WTC11 (cell line): ENCODE data around the gene ARCN1. TPM values are rescaled to one million over a fixed set of nuclear protein-coding genes. Genes with fewer than 3 reads are reported as not detected.

Experiments
- ATAC-seq: fragments of 200-7000 bp; cut with Tn5 transposase; 2 replicates; pipeline ENCODE4 v1.10.0; 2021; ENCODE audit warnings: mild to moderate bottlenecking, moderate library complexity
- CTCF ChIA-PET: fragments of 300-600 bp; sonication (Branson Sonifier 250); formaldehyde crosslinking; loops from one replicate; lab custom pipeline; 2021; ENCODE audit warnings: antibody characterized with exemption; lab: Charles Lee
- POLR2A ChIA-PET: fragments of 350-600 bp; sonication (Branson Sonifier 250); formaldehyde crosslinking; loops from one replicate; lab custom pipeline; 2021; ENCODE audit warnings: antibody characterized with exemption; lab: Charles Lee
- DNase-seq: peaks from one replicate; pipeline ENCODE4 v3.0.0; 2021; ENCODE audit warnings: low spot score
- H3K27ac Mint-ChIP-seq: 2 replicates; pipeline ENCODE4 v1.8.0; 2021; ENCODE audit warnings: mixed read lengths
- H3K27me3 Mint-ChIP-seq: 2 replicates; pipeline ENCODE4 v1.8.0; 2021; ENCODE audit warnings: low read depth, mild to moderate bottlenecking, moderate library complexity, mixed read lengths
- H3K36me3 Mint-ChIP-seq: 2 replicates; pipeline ENCODE4 v1.8.0; 2021; ENCODE audit warnings: mixed read lengths
- H3K4me1 Mint-ChIP-seq: 2 replicates; pipeline ENCODE4 v1.8.0; 2022; ENCODE audit warnings: mixed read lengths
- H3K4me3 Mint-ChIP-seq: 2 replicates; pipeline ENCODE4 v1.8.0; 2021; ENCODE audit warnings: mild to moderate bottlenecking, moderate library complexity, mixed read lengths
- H3K9me3 Mint-ChIP-seq: 2 replicates; pipeline ENCODE4 v1.8.0; 2021; ENCODE audit warnings: mixed read lengths
- ATF1 ChIP-seq: sonication (generic); formaldehyde crosslinking; IDR thresholded peaks from 2 replicates; pipeline ENCODE4 v1.8.1; 2023; ENCODE audit warnings: mild to moderate bottlenecking, moderate library complexity, missing genetic modification reagents
- CBFB ChIP-seq: sonication (generic); formaldehyde crosslinking; IDR thresholded peaks from 2 replicates; pipeline ENCODE4 v1.8.1; 2022; ENCODE audit warnings: mild to moderate bottlenecking, low read depth, missing genetic modification reagents
- CREB1 ChIP-seq: sonication (generic); formaldehyde crosslinking; IDR thresholded peaks from 2 replicates; pipeline ENCODE4 v1.8.0; 2023; ENCODE audit warnings: mild to moderate bottlenecking, missing genetic modification reagents
- ELF4 ChIP-seq: sonication (generic); formaldehyde crosslinking; IDR thresholded peaks from 2 replicates; pipeline ENCODE4 v1.8.1; 2022; ENCODE audit warnings: low read depth, mild to moderate bottlenecking, moderate library complexity, missing genetic modification reagents
- KAT7 ChIP-seq: sonication (generic); formaldehyde crosslinking; IDR thresholded peaks from 2 replicates; pipeline ENCODE4 v1.8.1; 2023; ENCODE audit warnings: missing genetic modification reagents, mild to moderate bottlenecking, borderline replicate concordance
- MXD4 ChIP-seq: fragments of 250-450 bp; sonication (Bioruptor Pico); IDR thresholded peaks from 2 replicates; pipeline ENCODE4 v1.8.0; 2021; ENCODE audit warnings: mild to moderate bottlenecking, moderate library complexity, borderline replicate concordance
- NR2C2 ChIP-seq: sonication (generic); formaldehyde crosslinking; IDR thresholded peaks from 2 replicates; pipeline ENCODE4 v1.8.0; 2022; ENCODE audit warnings: mild to moderate bottlenecking, missing genetic modification reagents
- RELA ChIP-seq: sonication (generic); formaldehyde crosslinking; IDR thresholded peaks from 2 replicates; pipeline ENCODE4 v1.8.1; 2022; ENCODE audit warnings: missing genetic modification reagents, mild to moderate bottlenecking, borderline replicate concordance
- RORB ChIP-seq: fragments of 250-450 bp; sonication (Bioruptor Pico); IDR thresholded peaks from 2 replicates; pipeline ENCODE4 v1.9.0; 2021; ENCODE audit warnings: mild to moderate bottlenecking
- TP53 ChIP-seq: sonication (generic); formaldehyde crosslinking; IDR thresholded peaks from 2 replicates; pipeline ENCODE4 v1.8.1; 2023; ENCODE audit warnings: mild to moderate bottlenecking, missing genetic modification reagents
- ZNF219 ChIP-seq: sonication (generic); formaldehyde crosslinking; IDR thresholded peaks from 2 replicates; pipeline ENCODE4 v1.8.0; 2023; ENCODE audit warnings: missing genetic modification reagents, mild to moderate bottlenecking, borderline replicate concordance
- ZNF317 ChIP-seq: sonication (generic); formaldehyde crosslinking; IDR thresholded peaks from 2 replicates; pipeline ENCODE4 v1.8.1; 2023; ENCODE audit warnings: low read depth, mild to moderate bottlenecking, moderate library complexity, missing genetic modification reagents, borderline replicate concordance
- ZNF423 ChIP-seq: fragments of 250-450 bp; sonication (Bioruptor Pico); IDR thresholded peaks from 2 replicates; pipeline ENCODE4 v2.1.2; 2022; ENCODE audit warnings: mild to moderate bottlenecking, moderate library complexity
- total RNA-seq: library from RNA; stranded (reverse); gene quantifications from 3 replicates; pipeline ENCODE4 v1.2.3, GENCODE V29; 2021
- TF ChIP-seq, protein P1 (sequence below): sonication (generic); formaldehyde crosslinking; IDR thresholded peaks from 2 replicates; pipeline ENCODE4 v1.8.1; 2023; ENCODE audit warnings: mild to moderate bottlenecking, missing genetic modification reagents
- TF ChIP-seq, protein P2 (sequence below): sonication (generic); formaldehyde crosslinking; IDR thresholded peaks from 2 replicates; pipeline ENCODE4 v1.8.0; 2022; ENCODE audit warnings: mild to moderate bottlenecking, missing genetic modification reagents
- TF ChIP-seq, protein P3 (sequence below): sonication (generic); formaldehyde crosslinking; IDR thresholded peaks from 2 replicates; pipeline ENCODE4 v1.8.0; 2023; ENCODE audit warnings: mild to moderate bottlenecking, missing genetic modification reagents
- TF ChIP-seq, protein P4 (sequence below): sonication (generic); formaldehyde crosslinking; IDR thresholded peaks from 2 replicates; pipeline ENCODE4 v1.8.0; 2022; ENCODE audit warnings: mild to moderate bottlenecking, missing genetic modification reagents
- TF ChIP-seq, protein P5 (sequence below): fragments of 250-450 bp; sonication (Bioruptor Pico); IDR thresholded peaks from 2 replicates; pipeline ENCODE4 v1.8.0; 2021; ENCODE audit warnings: mild to moderate bottlenecking

The ARCN1 gene
- total RNA-seq, 1 experiment from 2014 or later = 154 TPM

DNA sequence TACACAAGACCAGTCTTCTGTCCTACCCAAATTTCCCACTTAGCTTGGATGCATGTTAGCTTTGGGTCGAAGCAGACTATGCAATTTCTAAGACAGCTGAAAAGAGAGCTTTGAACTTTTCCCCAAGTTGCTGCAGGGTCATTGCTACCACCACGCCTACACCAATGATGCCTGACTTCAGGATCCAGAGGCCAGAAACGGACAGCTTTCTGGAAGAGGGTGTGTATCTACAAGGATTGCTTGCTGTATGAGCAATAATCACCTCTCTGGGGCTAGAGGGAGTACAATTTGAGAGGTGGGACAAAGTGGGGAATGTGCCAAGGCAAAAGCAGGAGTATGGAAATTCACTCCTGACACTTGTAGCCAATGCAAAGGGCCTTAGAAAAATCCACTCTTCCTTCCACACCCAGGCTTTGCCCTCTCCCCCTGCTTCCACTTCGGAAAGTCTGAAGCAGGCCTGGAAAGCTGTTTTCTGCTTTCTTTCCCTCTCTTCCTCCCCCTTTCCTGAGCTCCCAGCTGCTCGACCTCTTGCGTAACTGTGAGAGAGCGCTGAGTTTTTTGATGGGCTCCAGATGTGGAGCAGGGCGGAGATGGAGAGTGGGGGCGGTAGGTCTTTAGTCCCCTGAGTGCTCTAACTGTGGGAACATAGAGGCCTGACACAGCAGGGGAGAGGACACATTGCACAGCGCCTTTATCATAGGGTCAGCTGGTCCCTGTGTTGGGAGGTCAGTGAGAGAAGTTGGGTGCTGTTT, 33.1 kb downstream of the ARCN1 start (continued):
- TF ChIP-seq RELA (CRISPR knock-in tag) = no peak

DNA sequence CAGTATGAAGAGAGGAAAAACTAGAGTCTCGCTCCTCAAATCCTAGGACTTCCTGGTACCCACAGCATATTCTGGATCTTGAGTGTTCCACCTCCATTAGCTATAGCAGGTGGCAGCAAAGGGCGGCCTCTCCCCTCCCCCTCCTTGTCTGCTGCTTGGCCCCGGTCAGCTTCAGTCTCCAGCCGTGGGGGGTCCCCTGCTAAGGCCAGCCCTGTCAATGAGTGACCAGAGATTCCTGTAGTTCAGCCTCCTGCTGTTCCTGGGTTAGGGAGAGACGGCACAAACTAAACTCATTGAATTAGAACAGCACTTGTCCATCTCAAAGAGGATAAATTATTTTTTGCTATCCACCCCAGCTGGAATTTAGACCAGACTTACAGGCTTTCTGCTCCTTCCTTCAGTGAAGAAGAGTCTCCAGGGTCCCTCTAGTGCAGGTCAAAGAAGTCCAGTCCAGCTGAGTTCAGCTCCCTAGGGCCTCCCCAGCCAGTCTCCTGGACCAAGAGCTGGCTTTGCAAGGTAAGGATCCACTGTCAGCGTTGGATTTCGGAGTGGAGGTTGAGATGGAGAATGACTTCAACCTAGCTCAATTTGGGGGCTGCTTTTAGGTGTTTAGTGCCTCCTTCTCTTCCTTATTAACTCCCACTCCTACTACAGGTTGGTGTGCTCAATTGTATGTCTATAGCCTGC, 34.1 kb downstream of the ARCN1 start:
- ATAC-seq (no peak), DNase-seq (peak; percentile 51)
- no peak for TF ChIP-seq TP53 (CRISPR knock-in tag)
- TF ChIP-seq, protein P1, sequence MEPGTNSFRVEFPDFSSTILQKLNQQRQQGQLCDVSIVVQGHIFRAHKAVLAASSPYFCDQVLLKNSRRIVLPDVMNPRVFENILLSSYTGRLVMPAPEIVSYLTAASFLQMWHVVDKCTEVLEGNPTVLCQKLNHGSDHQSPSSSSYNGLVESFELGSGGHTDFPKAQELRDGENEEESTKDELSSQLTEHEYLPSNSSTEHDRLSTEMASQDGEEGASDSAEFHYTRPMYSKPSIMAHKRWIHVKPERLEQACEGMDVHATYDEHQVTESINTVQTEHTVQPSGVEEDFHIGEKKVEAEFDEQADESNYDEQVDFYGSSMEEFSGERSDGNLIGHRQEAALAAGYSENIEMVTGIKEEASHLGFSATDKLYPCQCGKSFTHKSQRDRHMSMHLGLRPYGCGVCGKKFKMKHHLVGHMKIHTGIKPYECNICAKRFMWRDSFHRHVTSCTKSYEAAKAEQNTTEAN (CRISPR knock-in tag) = no peak
- TF ChIP-seq CREB1 (CRISPR knock-in tag) = no peak
- TF ChIP-seq, protein P2, sequence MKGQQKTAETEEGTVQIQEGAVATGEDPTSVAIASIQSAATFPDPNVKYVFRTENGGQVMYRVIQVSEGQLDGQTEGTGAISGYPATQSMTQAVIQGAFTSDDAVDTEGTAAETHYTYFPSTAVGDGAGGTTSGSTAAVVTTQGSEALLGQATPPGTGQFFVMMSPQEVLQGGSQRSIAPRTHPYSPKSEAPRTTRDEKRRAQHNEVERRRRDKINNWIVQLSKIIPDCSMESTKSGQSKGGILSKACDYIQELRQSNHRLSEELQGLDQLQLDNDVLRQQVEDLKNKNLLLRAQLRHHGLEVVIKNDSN (CRISPR knock-in tag) = no peak
- TF ChIP-seq NR2C2 (CRISPR knock-in tag) = no peak
- TF ChIP-seq ZNF423 (CRISPR knock-in tag) = no peak; the same call in 1 of the 2 replicates
- TF ChIP-seq, protein P3, sequence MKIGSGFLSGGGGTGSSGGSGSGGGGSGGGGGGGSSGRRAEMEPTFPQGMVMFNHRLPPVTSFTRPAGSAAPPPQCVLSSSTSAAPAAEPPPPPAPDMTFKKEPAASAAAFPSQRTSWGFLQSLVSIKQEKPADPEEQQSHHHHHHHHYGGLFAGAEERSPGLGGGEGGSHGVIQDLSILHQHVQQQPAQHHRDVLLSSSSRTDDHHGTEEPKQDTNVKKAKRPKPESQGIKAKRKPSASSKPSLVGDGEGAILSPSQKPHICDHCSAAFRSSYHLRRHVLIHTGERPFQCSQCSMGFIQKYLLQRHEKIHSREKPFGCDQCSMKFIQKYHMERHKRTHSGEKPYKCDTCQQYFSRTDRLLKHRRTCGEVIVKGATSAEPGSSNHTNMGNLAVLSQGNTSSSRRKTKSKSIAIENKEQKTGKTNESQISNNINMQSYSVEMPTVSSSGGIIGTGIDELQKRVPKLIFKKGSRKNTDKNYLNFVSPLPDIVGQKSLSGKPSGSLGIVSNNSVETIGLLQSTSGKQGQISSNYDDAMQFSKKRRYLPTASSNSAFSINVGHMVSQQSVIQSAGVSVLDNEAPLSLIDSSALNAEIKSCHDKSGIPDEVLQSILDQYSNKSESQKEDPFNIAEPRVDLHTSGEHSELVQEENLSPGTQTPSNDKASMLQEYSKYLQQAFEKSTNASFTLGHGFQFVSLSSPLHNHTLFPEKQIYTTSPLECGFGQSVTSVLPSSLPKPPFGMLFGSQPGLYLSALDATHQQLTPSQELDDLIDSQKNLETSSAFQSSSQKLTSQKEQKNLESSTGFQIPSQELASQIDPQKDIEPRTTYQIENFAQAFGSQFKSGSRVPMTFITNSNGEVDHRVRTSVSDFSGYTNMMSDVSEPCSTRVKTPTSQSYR = no peak
- ChIA-PET POLR2A (interaction anchor here (2.2 to 5.1 kb wide), 2 partner anchors 15 to 29 kb away, joined by 5 to 32 read pairs; no protein-coding TSS in a partner anchor), CTCF (interaction anchor here (3.4 to 12.5 kb wide), 4 partner anchors 12 to 53 kb away, joined by 22 to 127 read pairs (median 87); no protein-coding TSS in a partner anchor)
- peaks cover 39% of the 10 kb centered on the region for H3K4me1 Mint-ChIP-seq
- H3K9me3 Mint-ChIP-seq = no peaks in the 10 kb centered on the region
- no peak overlapping the region for H3K27ac Mint-ChIP-seq
- H3K36me3 Mint-ChIP-seq = peaks cover 12% of the 10 kb centered on the region
- H3K27me3 Mint-ChIP-seq = peaks cover 85% of the 10 kb centered on the region
- H3K4me3 Mint-ChIP-seq = peak overlapping the region; percentile 56; the same call in 1 of the 2 replicates

DNA sequence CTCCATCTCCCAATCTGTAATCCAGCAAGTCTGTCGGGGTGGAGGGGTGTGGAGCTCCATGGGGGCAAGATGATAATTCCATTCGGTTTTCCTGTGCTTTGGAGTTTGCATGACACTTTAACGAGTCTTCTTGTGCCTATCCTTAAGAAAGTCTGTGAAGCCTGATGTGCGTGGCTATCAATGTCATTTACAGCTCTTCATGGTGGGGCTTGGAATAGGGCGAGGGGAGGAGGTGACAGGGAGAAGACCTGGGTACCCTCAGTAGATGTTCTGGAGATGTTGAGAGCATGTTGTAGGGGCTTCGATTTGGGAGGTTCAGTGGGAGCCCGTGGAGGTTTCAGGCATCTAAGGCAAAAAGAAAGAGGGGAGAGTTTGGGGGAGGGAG, 34.6 kb downstream of the ARCN1 start:
- ATAC-seq (no peak), DNase-seq (no peak)
- H3K27ac Mint-ChIP-seq = no peak overlapping the region
- H3K36me3 Mint-ChIP-seq = peaks cover 6% of the 10 kb centered on the region
- H3K27me3 Mint-ChIP-seq = peaks cover 87% of the 10 kb centered on the region
- H3K4me3 Mint-ChIP-seq = peak overlapping the region; percentile 56
- ChIA-PET POLR2A (interaction anchor here (1.2 to 5.1 kb wide), 2 partner anchors 15 to 28 kb away, joined by 6 to 32 read pairs; no protein-coding TSS in a partner anchor), CTCF (interaction anchor here (1.2 to 12.5 kb wide), 6 partner anchors 10 to 118 kb away, joined by 3 to 127 read pairs (median 43); no protein-coding TSS in a partner anchor)
- peaks cover 40% of the 10 kb centered on the region for H3K4me1 Mint-ChIP-seq
- no peaks in the 10 kb centered on the region for H3K9me3 Mint-ChIP-seq
- TF ChIP-seq ZNF317 = no peak
- no peak for TF ChIP-seq KAT7 (CRISPR knock-in tag)
- no peak for TF ChIP-seq ATF1 (CRISPR knock-in tag)
- TF ChIP-seq CBFB (CRISPR knock-in tag) = no peak
- TF ChIP-seq, protein P4, sequence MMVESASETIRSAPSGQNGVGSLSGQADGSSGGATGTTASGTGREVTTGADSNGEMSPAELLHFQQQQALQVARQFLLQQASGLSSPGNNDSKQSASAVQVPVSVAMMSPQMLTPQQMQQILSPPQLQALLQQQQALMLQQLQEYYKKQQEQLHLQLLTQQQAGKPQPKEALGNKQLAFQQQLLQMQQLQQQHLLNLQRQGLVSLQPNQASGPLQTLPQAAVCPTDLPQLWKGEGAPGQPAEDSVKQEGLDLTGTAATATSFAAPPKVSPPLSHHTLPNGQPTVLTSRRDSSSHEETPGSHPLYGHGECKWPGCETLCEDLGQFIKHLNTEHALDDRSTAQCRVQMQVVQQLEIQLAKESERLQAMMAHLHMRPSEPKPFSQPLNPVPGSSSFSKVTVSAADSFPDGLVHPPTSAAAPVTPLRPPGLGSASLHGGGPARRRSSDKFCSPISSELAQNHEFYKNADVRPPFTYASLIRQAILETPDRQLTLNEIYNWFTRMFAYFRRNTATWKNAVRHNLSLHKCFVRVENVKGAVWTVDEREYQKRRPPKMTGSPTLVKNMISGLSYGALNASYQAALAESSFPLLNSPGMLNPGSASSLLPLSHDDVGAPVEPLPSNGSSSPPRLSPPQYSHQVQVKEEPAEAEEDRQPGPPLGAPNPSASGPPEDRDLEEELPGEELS = no peak
- TF ChIP-seq, protein P5, sequence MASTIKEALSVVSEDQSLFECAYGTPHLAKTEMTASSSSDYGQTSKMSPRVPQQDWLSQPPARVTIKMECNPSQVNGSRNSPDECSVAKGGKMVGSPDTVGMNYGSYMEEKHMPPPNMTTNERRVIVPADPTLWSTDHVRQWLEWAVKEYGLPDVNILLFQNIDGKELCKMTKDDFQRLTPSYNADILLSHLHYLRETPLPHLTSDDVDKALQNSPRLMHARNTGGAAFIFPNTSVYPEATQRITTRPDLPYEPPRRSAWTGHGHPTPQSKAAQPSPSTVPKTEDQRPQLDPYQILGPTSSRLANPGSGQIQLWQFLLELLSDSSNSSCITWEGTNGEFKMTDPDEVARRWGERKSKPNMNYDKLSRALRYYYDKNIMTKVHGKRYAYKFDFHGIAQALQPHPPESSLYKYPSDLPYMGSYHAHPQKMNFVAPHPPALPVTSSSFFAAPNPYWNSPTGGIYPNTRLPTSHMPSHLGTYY = no peak
- no peak for TF ChIP-seq ZNF219 (CRISPR knock-in tag)
- TF ChIP-seq RORB (CRISPR knock-in tag) = no peak
- TF ChIP-seq MXD4 (CRISPR knock-in tag) = no peak
- TF ChIP-seq, protein P2 (CRISPR knock-in tag) = no peak
- TF ChIP-seq ELF4 (CRISPR knock-in tag) = no peak
